CD8-positive, alpha-beta memory T cell (primary cell): Measurements from ENCODE around the gene LMAN1L. TPM values are rescaled to one million over a fixed set of nuclear protein-coding genes. Genes with fewer than 3 reads are reported as not detected.

Experiments
- CTCF ChIA-PET: fragments of 350-600 bp; sonication (Branson Sonifier 250); formaldehyde crosslinking; loops from one replicate; lab custom pipeline; 2021; ENCODE audit warnings: antibody characterized with exemption; lab: Charles Lee
- POLR2A ChIA-PET: fragments of 350-600 bp; sonication (Branson Sonifier 250); formaldehyde crosslinking; loops from one replicate; lab custom pipeline; 2021; ENCODE audit warnings: antibody characterized with exemption; lab: Charles Lee
- DNase-seq, 5 donors: peaks; one replicate each; pipeline versions ENCODE4 v3.0.0 to v3.0.0-alpha.2; 2020 to 2022; ENCODE audit warnings: mixed read lengths in 1 of 5
- H3K27ac ChIP-seq: one replicate; pipeline ENCODE4 v1.7.0; 2013; ENCODE audit warnings: low read depth, mild to moderate bottlenecking, low read length, moderate library complexity
- H3K27me3 ChIP-seq: 2 replicates; pipeline ENCODE4 v1.7.0; 2013; ENCODE audit warnings: low read length, mild to moderate bottlenecking; ENCODE audit not compliant: insufficient read depth, poor library complexity, severe bottlenecking
- H3K36me3 ChIP-seq: 2 replicates; pipeline ENCODE4 v1.7.0; 2013; ENCODE audit warnings: mild to moderate bottlenecking, low read length, moderate library complexity; ENCODE audit not compliant: insufficient read depth
- H3K4me1 ChIP-seq: 2 replicates; pipeline ENCODE4 v1.7.0; 2013; ENCODE audit warnings: mild to moderate bottlenecking, low read length, moderate library complexity; ENCODE audit not compliant: insufficient read depth
- H3K4me3 ChIP-seq: 2 replicates; pipeline ENCODE4 v1.7.0; 2013; ENCODE audit warnings: mild to moderate bottlenecking, low read length
- H3K9me3 ChIP-seq: 2 replicates; pipeline ENCODE4 v1.7.0; 2013; ENCODE audit warnings: mild to moderate bottlenecking, low read length
- H3K27ac Mint-ChIP-seq, 8 donors: one replicate each; pipeline ENCODE4 v1.8.0; 2020 to 2021; ENCODE audit warnings: mixed read lengths in 8 of 8, mild to moderate bottlenecking in 6 of 8, inconsistent platforms in 3 of 8, moderate library complexity in 3 of 8
- H3K27me3 Mint-ChIP-seq, 2 donors: one replicate each; pipeline ENCODE4 v1.8.0; 2020 to 2021; ENCODE audit warnings: mixed read lengths in 2 of 2, mild to moderate bottlenecking in 1 of 2, moderate library complexity in 1 of 2
- H3K36me3 Mint-ChIP-seq, 3 donors: one replicate each; pipeline ENCODE4 v1.8.0; 2020 to 2021; ENCODE audit warnings: mixed read lengths in 3 of 3, inconsistent platforms in 1 of 3, mild to moderate bottlenecking in 1 of 3
- H3K4me1 Mint-ChIP-seq, 3 donors: one replicate each; pipeline ENCODE4 v1.8.0; 2020 to 2021; ENCODE audit warnings: mixed read lengths in 3 of 3, inconsistent platforms in 1 of 3, mild to moderate bottlenecking in 1 of 3
- H3K4me3 Mint-ChIP-seq, 7 donors: one replicate each; pipeline ENCODE4 v1.8.0; 2020 to 2021; ENCODE audit warnings: mixed read lengths in 7 of 7, mild to moderate bottlenecking in 6 of 7, moderate library complexity in 4 of 7, inconsistent platforms in 2 of 7
- H3K9me3 Mint-ChIP-seq, 5 donors: one replicate each; pipeline ENCODE4 v1.8.0; 2020 to 2022; ENCODE audit warnings: mixed read lengths in 5 of 5, mild to moderate bottlenecking in 3 of 5, moderate library complexity in 2 of 5, inconsistent platforms in 1 of 5
- polyA plus RNA-seq: library from polyadenylated mRNA; unstranded; fragments of 300-500 nt; fragmentation: Illumina TruSeq; gene quantifications from one replicate; pipeline ENCODE4 v1.2.3, GENCODE V29; 2021
- total RNA-seq, 2 experiments: library from RNA; stranded (reverse); gene quantifications; one replicate each; pipeline ENCODE4 v1.2.3, GENCODE V29; 2021

The LMAN1L gene
- total and polyA plus RNA-seq, 3 experiments from 2014 or later: 0.27 TPM; not detected in 2

DNA sequence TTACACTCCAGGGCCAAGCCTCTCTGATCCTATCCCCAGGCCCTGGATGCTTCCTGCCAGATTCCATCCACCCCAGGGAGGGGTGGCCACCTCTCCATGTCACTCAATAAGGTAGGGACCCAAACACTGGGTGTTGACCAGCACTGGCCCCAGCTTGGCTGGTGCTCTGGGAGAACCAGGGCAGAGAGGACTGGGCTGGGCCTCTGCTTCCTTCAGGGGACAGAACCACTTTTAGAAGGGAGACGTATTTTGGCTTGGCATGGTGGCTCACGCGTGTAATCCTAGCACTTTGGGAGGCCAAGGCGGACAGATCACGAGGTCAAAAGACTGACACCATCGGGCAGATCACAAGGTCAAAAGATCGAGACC, 9.1 kb downstream of the LMAN1L start:
- H3K4me1 Mint-ChIP-seq: peaks cover 4 to 11% (median 6%) of the 10 kb centered on the region in 3 donors
- peaks cover 0 to 1% (median 0%) of the 10 kb centered on the region in 3 donors for H3K36me3 Mint-ChIP-seq
- POLR2A ChIA-PET: no interaction called here
- H3K4me3 Mint-ChIP-seq: no peak overlapping the region
- no peaks in the 10 kb centered on the region for H3K9me3 ChIP-seq
- peaks cover 9 to 25% of the 10 kb centered on the region in 2 donors for H3K27me3 Mint-ChIP-seq
- no peaks in the 10 kb centered on the region for H3K36me3 ChIP-seq
- H3K4me3 ChIP-seq: no peak overlapping the region
- H3K27ac Mint-ChIP-seq: peak overlapping the region in 1 of 8 donors; percentile 33
- no peak overlapping the region for H3K27ac ChIP-seq
- peaks cover 9% of the 10 kb centered on the region for H3K4me1 ChIP-seq
- CTCF ChIA-PET: interaction anchor here (0.7 kb wide), 1 partner anchor 54 kb away, joined by 3 read pairs; no protein-coding TSS in a partner anchor
- DNase-seq: no peak
- peaks cover 3% of the 10 kb centered on the region for H3K27me3 ChIP-seq
- H3K9me3 Mint-ChIP-seq: no peaks in the 10 kb centered on the region

- no peak for DNase-seq
- H3K4me3 Mint-ChIP-seq: no peak overlapping the region
- no peaks in the 10 kb centered on the region for H3K9me3 Mint-ChIP-seq
- Histone ChIP-seq H3K9me3 (no peaks in the 10 kb centered on the region), H3K27me3 (peaks cover 7% of the 10 kb centered on the region), H3K36me3 (no peaks in the 10 kb centered on the region), H3K4me3 (no peak overlapping the region), H3K27ac (no peak overlapping the region), H3K4me1 (peaks cover 9% of the 10 kb centered on the region)
- POLR2A ChIA-PET: no interaction called here
- peaks cover 9 to 29% of the 10 kb centered on the region in 2 donors for H3K27me3 Mint-ChIP-seq
- peaks cover 0 to 1% (median 0%) of the 10 kb centered on the region in 3 donors for H3K36me3 Mint-ChIP-seq
- peaks cover 4 to 16% (median 6%) of the 10 kb centered on the region in 3 donors for H3K4me1 Mint-ChIP-seq
- peak overlapping the region in 1 of 8 donors; percentile 33 for H3K27ac Mint-ChIP-seq
- CTCF ChIA-PET: no interaction called here
Observed at GRCh38 chr15:74822233-74822632, 9.6 kb downstream of the LMAN1L start.

DNA sequence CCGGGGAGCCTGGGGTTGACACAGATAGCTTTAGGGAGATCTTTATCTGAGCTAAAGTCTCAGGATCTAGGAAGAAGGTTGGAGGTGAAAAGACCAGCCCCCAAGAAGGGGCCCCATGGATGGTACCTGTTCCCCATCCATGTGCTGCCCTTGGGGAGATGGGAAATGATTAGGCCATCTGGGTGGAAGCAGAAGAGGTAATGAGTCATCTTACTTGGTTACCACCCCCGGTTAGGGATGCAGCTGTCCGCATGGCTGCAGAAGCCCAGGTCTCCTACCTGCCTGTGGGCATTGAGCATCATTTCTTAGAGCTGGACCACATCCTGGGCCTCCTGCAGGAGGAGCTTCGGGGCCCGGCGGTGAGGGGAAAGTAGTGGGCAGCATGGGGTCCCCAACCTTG, 10.7 kb downstream of the LMAN1L start:
- Mint-ChIP-seq H3K9me3 (no peaks in the 10 kb centered on the region), H3K4me1 (peaks cover 4 to 16% (median 6%) of the 10 kb centered on the region in 3 donors), H3K27me3 (peaks cover 11 to 40% of the 10 kb centered on the region in 2 donors), H3K36me3 (peaks cover 0 to 1% (median 0%) of the 10 kb centered on the region in 3 donors), H3K4me3 (no peak overlapping the region), H3K27ac (no peak overlapping the region)
- no peaks in the 10 kb centered on the region for H3K36me3 ChIP-seq
- peaks cover 7% of the 10 kb centered on the region for H3K4me1 ChIP-seq
- no peaks in the 10 kb centered on the region for H3K9me3 ChIP-seq
- no peak overlapping the region for H3K4me3 ChIP-seq
- POLR2A ChIA-PET: no interaction called here
- H3K27me3 ChIP-seq: peaks cover 15% of the 10 kb centered on the region
- H3K27ac ChIP-seq: no peak overlapping the region
- DNase-seq: no peak
- CTCF ChIA-PET: no interaction called here

GRCh38 chr15:74824976-74825375, 12.3 kb downstream of the LMAN1L start:
- CTCF ChIA-PET: interaction anchor here (0.5 to 1.5 kb wide), 3 partner anchors 9 to 704 kb away, joined by 3 to 4 read pairs (median 3); no protein-coding TSS in a partner anchor
- no peaks in the 10 kb centered on the region for H3K9me3 ChIP-seq
- Mint-ChIP-seq H3K9me3 (no peaks in the 10 kb centered on the region), H3K4me3 (no peak overlapping the region), H3K27ac (no peak overlapping the region), H3K4me1 (peaks cover 0 to 7% (median 1%) of the 10 kb centered on the region in 3 donors), H3K36me3 (peaks cover 0 to 1% (median 0%) of the 10 kb centered on the region in 3 donors), H3K27me3 (peaks cover 16 to 32% of the 10 kb centered on the region in 2 donors)
- POLR2A ChIA-PET: no interaction called here
- H3K27me3 ChIP-seq: peaks cover 15% of the 10 kb centered on the region
- no peaks in the 10 kb centered on the region for H3K4me1 ChIP-seq
- no peaks in the 10 kb centered on the region for H3K36me3 ChIP-seq
- DNase-seq: no peak
- no peak overlapping the region for H3K27ac ChIP-seq
- H3K4me3 ChIP-seq: no peak overlapping the region

DNA sequence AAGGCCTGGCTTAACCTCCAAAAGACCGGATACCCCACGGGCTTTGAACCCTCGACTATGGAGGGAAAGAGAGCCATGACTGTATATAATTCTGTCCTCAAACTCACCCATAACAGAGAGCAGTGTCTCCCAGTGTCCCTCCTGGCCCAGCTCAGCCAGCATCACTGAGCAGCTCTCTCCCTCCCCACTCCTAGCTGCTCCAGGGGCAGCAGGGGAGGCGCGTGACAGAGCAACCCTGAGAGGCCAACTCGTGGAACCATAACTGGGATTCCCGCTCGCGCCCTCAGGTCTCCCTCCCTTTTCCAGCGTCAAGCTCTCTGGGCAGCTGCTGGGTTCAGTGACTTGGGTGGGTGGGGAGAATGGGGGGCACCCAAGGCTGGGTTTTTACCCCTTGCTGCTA, 13.2 kb downstream of the LMAN1L start:
- Mint-ChIP-seq H3K27me3 (peaks cover 18 to 33% of the 10 kb centered on the region in 2 donors), H3K9me3 (no peaks in the 10 kb centered on the region), H3K36me3 (peaks cover 0 to 1% (median 0%) of the 10 kb centered on the region in 3 donors), H3K27ac (no peak overlapping the region), H3K4me3 (no peak overlapping the region), H3K4me1 (peaks cover 0 to 7% (median 1%) of the 10 kb centered on the region in 3 donors)
- Histone ChIP-seq H3K4me1 (no peaks in the 10 kb centered on the region), H3K4me3 (no peak overlapping the region), H3K36me3 (no peaks in the 10 kb centered on the region), H3K9me3 (no peaks in the 10 kb centered on the region), H3K27ac (no peak overlapping the region), H3K27me3 (peaks cover 15% of the 10 kb centered on the region)
- ChIA-PET POLR2A (no interaction called here), CTCF (interaction anchor here (0.8 to 2.6 kb wide), 7 partner anchors 10 to 75 kb away, joined by 3 to 12 read pairs (median 7); no protein-coding TSS in a partner anchor)
- no peak for DNase-seq

GRCh38 chr15:74826364-74826819, 13.8 kb downstream of the LMAN1L start, which contains the start of gene CPLX3:
Gene CPLX3, plus strand, starts transcription at chr15:74826627. Its CDS starts 77 bp downstream, at chr15:74826704.
- no peaks in the 10 kb centered on the region for H3K9me3 ChIP-seq
- no peaks in the 10 kb centered on the region for H3K36me3 ChIP-seq
- peaks cover 18 to 33% of the 10 kb centered on the region in 2 donors for H3K27me3 Mint-ChIP-seq
- no peak within 1 kb of the TSS for H3K4me3 ChIP-seq
- POLR2A ChIA-PET: no interaction called here
- CTCF ChIA-PET: interaction anchor here (0.8 to 2.6 kb wide), 8 partner anchors 11 to 75 kb away, joined by 3 to 12 read pairs (median 6); no protein-coding TSS in a partner anchor
- H3K4me3 Mint-ChIP-seq: no peak within 1 kb of the TSS
- peak; percentile 28 to 62 (median 44) for DNase-seq
- no peaks in the 10 kb centered on the region for H3K9me3 Mint-ChIP-seq
- H3K4me1 ChIP-seq: no peaks in the 10 kb centered on the region
- H3K27ac ChIP-seq: no peak within 1 kb of the TSS
- no peak within 1 kb of the TSS for H3K27ac Mint-ChIP-seq
- peaks cover 0 to 7% (median 1%) of the 10 kb centered on the region in 3 donors for H3K4me1 Mint-ChIP-seq
- H3K27me3 ChIP-seq: peaks cover 15% of the 10 kb centered on the region
- peaks cover 0 to 1% (median 0%) of the 10 kb centered on the region in 3 donors for H3K36me3 Mint-ChIP-seq

GRCh38 chr15:74826921-74827320, 14.3 kb downstream of the LMAN1L start:
- no peak overlapping the region for H3K4me3 Mint-ChIP-seq
- peaks cover 18 to 33% of the 10 kb centered on the region in 2 donors for H3K27me3 Mint-ChIP-seq
- H3K4me3 ChIP-seq: no peak overlapping the region
- H3K9me3 Mint-ChIP-seq: no peaks in the 10 kb centered on the region
- H3K36me3 Mint-ChIP-seq: peaks cover 0 to 1% (median 0%) of the 10 kb centered on the region in 3 donors
- H3K27ac ChIP-seq: no peak overlapping the region
- POLR2A ChIA-PET: no interaction called here
- H3K4me1 ChIP-seq: no peaks in the 10 kb centered on the region
- H3K9me3 ChIP-seq: no peaks in the 10 kb centered on the region
- CTCF ChIA-PET: interaction anchor here (1.2 to 2.6 kb wide), 7 partner anchors 13 to 74 kb away, joined by 4 to 12 read pairs (median 7); no protein-coding TSS in a partner anchor
- H3K4me1 Mint-ChIP-seq: peaks cover 0 to 7% (median 1%) of the 10 kb centered on the region in 3 donors
- no peaks in the 10 kb centered on the region for H3K36me3 ChIP-seq
- H3K27me3 ChIP-seq: peaks cover 15% of the 10 kb centered on the region
- no peak overlapping the region for H3K27ac Mint-ChIP-seq
- DNase-seq: no peak

DNA sequence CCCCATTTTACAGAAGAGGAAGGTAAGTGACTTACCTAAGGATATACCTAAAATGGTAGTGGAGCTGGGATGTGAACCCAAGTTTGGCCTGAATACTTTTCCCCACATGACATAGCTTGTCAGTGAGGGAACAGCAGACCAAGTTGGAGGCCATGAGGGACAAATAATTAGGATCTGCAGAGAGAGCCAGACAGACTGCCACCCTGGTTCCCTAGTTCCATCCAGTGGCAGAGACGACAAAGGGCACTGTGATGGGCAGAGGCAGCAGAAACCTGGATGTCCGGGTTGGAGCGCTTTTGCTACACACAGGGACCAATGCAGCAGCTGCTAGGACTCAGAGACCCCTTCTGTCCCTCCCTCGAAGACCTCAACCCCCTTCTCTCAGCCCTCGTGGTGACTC, 15.0 kb downstream of the LMAN1L start:
- Mint-ChIP-seq H3K9me3 (no peaks in the 10 kb centered on the region), H3K27ac (no peak overlapping the region), H3K27me3 (peaks cover 18 to 33% of the 10 kb centered on the region in 2 donors), H3K4me1 (peaks cover 0 to 7% (median 1%) of the 10 kb centered on the region in 3 donors), H3K36me3 (peaks cover 0 to 1% (median 0%) of the 10 kb centered on the region in 3 donors), H3K4me3 (no peak overlapping the region)
- no peaks in the 10 kb centered on the region for H3K4me1 ChIP-seq
- H3K27me3 ChIP-seq: peaks cover 15% of the 10 kb centered on the region
- ChIA-PET CTCF (interaction anchor here (1.3 to 2.6 kb wide), 6 partner anchors 13 to 74 kb away, joined by 5 to 12 read pairs (median 8); no protein-coding TSS in a partner anchor), POLR2A (interaction anchor here (0.5 kb wide), 1 partner anchor 344 kb away, joined by 3 read pairs; no protein-coding TSS in a partner anchor)
- H3K36me3 ChIP-seq: no peaks in the 10 kb centered on the region
- no peak overlapping the region for H3K27ac ChIP-seq
- H3K4me3 ChIP-seq: no peak overlapping the region
- no peaks in the 10 kb centered on the region for H3K9me3 ChIP-seq
- DNase-seq: no peak
